CD4-positive, alpha-beta T cell treated with Interleukin-17A for 4 hours (primary cell): ENCODE data around the gene CHRNA3.
A peak's percentile ranks its signal among the peaks of the same experiment; 100 is the strongest.
"Not testable (repeated sequence)": the region's sequence is repeated elsewhere in the genome, so short reads cannot be mapped to it uniquely, and the experiment has no call there.

Experiments
- DNase-seq: peaks from one replicate; pipeline ENCODE4 v3.0.0-alpha.2; 2020; ENCODE audit warnings: mixed read lengths

CHRNA3 gene

DNA sequence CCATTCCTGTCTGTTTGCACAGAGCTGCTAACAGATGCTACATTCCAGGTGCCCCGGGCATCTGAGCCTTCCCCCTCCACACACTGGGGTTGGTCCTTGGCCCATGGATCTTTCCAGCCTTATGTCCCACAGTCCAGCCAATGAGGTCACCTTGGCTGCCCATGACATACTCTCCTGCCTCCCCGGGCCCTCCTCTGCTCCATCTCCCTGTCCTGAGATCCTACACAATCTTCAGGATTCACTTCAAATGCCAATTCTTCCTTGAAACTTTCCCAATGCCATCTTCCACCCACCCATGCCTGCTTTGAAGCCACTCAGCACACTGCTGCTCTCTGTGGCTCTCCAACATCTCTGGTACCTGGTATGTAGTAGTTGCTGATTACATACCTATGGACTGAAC lies 4.3 kb downstream of the CHRNA3 start:
- DNase-seq = no peak

DNA sequence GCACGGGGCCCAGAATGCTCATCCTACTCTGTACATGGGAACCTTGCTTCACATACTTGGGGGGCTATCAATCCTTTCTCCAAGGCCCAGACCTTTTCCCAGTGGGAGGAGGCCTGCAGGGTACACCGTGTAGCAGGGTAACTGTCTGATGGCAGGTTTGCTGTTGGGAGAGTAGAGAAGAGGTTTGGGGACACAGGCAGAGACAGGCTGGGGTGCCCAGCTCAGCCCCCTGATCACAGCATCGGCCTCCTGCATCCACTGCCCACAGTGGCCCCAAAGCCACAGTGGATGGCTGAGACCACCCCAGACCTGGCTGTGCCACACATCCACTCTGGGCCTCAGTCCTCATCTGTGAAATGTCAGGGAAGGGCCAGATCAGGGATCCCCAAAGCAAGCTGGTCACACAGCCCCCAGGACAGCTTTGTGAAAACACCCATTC lies 5.6 kb downstream of the CHRNA3 start:
- no peak for DNase-seq

DNA sequence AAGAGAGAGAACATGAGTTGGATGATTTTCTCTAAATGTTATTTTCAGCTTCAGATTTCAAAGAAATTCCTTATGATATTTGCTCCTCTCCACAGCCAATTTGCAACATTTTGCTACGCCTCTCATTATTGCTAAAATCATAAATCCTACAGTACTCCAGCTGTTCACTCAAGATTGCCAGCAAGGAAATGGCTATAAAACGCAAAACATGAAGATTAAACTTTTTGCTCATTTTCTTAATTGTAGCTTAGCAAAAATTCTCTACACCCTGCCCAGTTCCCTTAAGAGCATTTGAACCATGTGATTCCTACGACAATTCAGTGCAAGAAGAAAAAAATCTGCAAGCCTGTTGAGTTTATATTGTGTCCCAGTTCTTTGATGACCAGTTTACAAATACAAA lies 6.8 kb downstream of the CHRNA3 start:
- no peak for DNase-seq

DNA sequence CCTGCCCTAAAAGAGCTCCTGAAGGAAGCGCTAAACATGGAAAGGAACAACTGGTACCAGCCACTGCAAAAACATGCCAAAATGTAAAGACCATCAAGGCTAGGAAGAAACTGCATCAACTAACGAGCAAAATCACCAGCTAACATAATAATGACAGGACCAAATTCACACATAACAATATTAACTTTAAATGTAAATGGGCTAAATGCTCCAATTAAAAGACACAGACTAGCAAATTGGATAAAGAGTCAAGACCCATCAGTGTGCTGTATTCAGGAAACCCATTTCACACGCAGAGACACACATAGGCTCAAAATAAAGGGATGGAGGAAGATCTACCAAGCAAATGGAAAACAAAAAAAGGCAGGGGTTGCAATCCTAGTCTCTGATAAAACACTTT lies 11.2 kb downstream of the CHRNA3 start:
- not testable (repeated sequence) for DNase-seq

DNA sequence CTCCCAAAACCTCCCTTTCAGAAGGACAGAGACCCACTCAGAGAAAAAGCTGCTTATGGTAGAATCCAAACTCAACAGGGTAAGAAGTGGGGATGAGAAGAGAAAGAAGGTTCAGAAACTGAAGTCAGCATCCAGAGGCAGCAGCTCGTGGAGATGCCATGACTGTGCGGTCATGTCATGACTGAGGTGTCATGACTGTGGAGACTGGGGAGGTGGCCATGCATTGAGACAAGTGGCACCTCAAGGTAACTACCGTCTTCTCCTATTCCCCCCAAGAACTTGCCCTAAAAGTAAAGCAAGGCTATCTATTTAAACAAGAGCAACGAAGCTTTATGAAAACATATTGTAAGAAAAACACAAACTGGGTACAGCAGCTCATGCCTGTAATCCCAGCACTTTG lies 15.1 kb downstream of the CHRNA3 start:
- no peak for DNase-seq

DNA sequence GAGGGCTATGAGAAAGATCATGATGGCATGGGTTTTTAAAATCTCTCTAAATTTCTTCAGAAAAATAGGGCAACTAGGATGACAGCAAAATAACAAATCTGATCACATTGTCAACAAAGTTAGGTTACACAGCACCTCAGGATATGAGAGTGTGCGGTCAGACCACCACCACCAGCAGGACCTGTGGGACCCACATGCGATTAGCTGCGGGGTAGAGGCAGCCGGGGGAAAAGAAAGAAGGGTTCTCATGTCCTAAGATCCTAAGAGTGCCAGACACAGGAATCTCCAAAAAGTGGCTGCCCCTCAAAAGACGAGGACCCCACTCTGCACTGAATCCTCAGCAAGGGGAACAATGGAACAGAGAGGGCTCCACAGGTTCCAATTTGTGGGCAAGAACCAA lies 15.6 kb downstream of the CHRNA3 start:
- no peak for DNase-seq

DNA sequence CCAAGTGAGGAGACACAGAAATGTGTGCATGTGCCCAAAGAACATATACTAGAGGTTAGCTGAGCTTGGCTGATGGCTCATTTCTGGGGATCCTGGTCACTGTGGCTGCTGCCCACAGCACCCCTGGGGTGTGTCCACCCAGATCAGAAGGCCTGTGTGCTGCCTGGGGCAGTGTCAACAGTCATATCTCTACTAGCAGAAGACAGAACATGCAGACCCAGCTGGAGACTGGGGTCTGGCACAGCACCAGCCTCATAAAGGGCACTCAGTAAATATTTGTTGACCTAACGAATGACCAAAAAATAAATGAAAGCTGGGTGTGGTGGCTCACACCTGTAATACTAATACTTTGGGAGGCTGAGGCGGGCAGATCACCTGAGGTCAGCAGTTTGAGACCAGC lies 16.4 kb downstream of the CHRNA3 start:
- no peak for DNase-seq

DNA sequence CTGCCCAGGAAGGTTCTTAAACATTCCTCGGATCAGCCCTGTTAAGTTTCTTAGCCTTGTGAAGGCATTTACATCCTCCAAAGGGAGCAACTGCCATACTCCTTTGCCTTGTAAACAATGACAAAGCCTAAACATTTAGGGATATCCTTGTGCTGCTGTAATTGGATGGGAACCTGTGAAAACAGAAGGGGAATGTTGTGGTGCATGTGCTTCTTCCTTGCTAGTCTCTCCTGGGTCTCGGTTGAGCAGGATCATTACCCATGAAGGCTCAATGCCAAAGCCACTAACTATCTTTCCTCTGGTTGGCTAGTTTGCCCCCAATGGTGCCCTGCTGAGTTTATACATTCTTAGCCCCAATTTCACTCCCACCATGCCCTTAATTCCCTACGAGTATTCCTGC lies 17.3 kb downstream of the CHRNA3 start:
- no peak for DNase-seq

DNA sequence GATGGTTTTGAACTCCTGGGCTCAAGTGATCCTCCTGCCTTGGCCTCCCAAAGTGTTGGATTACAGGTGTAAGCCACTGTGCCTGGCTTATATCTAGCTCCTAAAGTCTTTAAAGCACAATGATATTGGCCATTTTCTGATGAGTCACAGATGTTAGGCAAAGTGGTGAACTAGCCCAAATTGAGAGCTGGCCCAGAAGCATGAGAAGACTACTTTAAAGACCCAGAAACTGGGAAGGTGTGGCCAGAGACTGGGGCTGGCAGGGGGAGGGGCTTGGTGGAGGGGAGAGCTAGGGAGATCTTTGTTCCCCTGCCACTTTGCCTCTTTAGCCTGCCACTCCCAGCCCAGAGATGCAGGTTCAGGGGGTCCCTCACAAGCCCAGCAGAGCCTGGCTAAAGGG lies 21.6 kb downstream of the CHRNA3 start:
- no peak for DNase-seq

DNA sequence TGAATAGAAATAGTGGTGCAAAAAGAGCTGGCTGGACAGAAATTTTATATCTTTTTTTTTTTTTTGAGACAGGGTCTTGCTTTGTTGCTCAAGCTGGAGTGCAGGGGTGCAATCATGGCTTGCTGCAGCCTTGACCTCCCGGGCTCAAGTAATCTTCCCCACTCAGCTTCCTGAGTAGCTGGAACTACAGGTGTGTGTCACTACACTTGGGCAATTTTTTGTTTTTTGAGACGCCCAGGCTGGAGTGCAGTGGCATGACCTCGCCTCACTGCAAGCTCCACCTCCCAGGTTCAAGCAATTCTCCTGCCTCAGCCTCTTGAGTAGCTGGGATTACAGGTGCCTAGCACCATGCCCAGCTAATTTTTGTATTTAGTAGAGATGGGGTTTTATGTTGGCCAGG lies 22.4 kb downstream of the CHRNA3 start:
- DNase-seq = no peak

DNA sequence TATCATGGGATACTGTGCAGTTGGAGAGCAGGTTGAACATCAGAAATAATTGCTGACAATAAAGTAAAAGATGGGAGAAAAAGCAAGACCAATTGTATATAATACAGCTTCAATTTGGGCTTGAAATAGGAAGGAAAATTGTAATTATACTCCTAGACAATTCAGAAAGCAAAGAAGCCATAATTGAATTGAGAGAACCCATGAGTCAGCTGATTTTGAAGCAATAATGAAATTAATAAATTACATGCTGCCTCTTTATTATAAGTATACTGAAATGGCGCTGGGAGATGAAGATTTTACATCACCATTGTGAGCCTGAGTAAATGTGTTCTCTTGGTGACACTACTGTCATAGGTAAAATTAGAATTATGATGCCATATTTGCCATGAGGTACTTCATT lies 23.2 kb downstream of the CHRNA3 start:
- DNase-seq = no peak

DNA sequence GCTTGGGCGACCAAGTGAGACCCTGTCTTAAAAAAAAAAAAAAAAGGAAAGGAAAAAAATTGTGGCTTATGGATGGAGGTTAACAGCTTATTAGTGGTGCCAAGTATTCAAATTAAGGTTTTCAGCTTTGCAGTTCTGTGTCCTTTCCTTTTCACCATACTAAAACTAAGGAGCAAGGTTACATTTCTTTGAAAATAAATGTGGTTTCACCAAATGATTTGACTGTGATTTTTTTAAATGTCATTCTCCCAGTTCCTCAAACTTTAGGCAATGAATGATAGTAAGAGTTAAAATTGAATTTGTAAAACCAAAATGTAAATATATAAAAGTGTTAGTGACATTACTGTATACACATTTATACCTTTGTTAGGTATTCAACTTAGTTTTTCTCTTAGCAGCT lies 45.9 kb downstream of the CHRNA3 start:
- DNase-seq = no peak

DNA sequence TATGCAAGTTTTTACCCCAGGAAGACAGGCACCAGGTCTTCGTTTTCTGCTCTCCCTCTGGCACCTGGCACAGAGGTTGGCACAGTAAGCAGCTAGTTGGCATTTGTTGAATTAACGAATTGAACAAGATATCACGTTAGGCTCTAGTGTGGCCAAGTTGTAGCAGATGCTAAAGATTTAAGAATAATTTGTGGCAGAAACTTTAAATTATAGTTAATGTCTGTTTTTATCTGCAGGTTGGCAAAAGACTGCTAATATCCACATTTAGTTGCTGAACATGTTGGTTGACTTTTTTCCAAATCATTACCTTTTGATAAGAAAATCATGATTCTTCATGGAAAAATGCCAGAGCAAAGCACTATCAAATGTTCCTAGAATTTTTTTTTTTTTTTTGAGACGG lies 47.4 kb downstream of the CHRNA3 start:
- no peak for DNase-seq

DNA sequence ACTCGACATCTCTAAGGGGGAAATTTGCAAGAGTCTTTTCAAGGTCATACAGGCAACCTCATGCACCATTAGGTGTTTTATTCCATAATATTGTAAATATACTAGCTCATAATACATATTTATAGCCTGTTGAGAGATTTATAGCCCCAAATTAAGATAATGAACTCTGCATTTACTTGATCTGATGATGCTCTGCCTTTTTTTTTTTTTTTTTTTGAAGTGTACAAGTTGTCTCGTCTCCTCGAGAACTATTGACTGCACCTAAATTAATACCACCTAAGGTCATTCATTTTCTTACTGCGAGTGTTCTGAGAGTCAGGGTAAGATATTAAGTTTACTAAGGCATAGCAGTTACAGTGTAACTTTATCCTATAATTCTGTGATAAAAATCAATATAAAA lies 49.4 kb downstream of the CHRNA3 start:
- DNase-seq = no peak

DNA sequence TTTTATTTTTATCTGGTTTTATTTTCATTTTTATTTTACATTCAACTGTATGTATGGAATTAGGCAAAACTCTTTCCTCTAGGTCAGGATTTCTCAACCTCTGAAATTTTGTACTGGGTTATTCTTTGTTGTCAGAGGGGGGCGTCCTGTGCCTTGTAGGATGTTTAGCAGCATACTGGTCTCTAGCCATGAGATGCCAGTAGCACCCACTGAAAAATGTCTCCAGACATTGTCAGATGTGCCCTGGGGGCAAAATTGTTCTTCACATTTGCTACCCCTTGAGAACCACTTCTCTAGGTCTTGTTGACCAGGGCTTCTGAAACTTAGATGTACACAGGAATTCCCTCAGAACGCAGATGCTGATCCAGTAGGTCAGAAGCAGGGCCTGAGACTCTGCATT lies 50.1 kb downstream of the CHRNA3 start:
- no peak for DNase-seq

DNA sequence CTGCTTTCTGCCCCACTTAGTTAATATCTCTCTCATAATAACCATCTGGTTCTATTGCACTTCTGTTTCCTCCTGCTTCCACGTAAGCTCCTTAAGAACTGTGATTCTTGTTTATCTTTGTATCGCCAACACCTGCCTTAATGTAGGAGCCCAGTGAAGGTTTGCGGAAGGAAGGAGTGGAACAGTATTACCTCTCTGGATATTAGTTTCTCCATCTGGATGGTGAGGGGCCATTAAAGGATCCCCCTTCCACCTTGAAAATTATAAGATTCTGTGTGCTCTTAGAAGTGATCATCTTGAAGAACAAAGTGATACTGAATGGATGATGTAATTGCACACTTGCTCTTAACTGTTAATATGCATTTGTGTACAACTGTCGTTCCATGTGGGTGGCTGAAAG lies 53.3 kb downstream of the CHRNA3 start:
- no peak for DNase-seq

DNA sequence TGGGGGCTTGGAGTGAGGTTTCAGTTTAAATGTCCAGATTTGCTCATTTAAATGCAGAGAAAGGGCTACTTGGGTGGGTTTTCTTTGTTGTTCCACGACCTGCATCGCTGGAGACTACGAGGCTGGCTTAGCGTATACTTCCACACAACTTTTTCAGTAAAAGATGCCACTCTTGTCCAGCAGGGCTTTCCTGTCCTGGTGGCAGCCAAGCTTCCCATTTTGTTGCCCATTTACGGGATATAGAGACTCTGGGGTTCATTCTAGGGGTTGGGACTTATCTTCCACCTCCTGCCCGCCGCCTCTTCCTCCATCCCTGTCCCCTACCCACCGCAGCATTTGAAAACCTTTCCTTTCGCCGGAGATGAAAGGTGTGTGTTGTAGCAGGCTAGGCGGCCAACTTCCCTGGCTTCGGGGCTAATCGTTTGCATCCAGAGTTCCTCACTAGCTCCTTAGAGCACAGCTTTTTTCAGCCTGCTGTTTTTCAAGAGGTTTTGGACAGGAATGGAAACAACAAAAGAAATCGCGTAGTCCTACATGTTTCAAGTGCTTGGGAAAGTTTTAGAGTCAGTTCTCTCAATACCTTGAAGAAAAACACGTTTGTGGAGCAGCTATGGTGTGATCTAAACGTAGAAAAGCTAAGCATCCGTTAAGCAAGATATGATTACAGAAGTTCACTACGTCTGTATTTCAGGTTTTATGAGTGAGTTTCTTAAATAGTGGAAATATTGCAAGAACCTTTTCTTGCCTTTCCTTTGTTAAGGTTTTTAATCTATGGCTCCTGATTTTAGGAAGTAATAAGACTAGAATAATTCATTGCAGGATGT lies 54.6 kb downstream of the CHRNA3 start:
- DNase-seq = no peak

DNA sequence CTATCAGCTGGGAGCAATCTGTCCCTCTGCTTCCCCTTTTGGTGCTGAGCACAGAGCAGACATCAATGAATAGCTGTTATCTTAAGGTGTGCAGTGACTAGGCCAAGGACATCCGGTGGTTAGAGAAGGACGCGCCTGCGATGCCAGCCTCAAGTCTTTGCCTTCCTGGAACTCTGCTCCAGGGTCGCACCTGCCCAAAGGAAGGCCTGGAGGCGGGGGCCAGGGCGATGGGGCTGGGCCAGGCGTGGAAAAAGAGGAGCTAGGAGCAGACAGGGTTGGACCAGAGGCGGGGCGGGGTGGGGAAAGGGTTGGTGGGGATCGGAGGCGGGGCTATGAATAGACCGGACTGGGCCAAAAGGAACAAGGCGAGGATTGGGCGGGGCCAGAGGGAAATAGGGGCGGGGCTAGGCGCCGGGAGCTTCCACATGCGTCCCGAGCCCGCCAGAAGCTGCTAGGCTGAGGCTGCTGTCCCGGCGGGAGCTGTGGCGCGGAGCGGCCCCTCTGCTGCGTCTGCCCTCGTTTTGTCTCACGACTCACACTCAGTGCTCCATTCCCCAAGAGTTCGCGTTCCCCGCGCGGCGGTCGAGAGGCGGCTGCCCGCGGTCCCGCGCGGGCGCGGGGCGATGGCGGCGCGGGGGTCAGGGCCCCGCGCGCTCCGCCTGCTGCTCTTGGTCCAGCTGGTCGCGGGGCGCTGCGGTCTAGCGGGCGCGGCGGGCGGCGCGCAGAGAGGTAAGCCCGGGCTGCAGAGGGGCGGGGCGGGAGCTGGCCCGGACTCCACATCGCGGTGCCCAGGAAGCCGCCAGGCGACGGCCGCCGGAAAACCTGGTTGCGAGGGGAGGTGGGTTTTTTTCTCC lies 55.5 kb downstream of the CHRNA3 start, which contains the start of gene CHRNA5:
Gene CHRNA5 (plus strand): TSS at position 424 of the 854 bp plus-strand sequence. CDS start 200 bp downstream, at position 624.
- DNase-seq = peak; percentile 78

DNA sequence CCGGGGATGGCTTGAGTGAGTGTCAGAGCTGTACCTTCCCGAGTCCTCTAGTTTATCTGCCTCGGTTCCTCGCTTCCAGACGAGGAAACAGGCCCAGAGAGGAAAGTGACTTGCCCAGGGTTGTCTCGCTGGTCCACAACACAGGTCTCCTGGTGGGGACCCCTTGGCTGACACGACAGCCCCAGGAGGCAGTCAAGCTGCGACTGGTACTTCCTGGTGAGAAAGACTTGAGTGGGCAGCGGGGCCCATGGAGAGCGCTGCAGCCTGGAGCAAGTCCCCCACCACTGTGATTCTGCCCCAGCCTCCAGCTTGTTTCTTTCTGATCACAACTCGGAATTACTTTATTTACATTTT lies 56.1 kb downstream of the CHRNA3 start:
- no peak for DNase-seq

DNA sequence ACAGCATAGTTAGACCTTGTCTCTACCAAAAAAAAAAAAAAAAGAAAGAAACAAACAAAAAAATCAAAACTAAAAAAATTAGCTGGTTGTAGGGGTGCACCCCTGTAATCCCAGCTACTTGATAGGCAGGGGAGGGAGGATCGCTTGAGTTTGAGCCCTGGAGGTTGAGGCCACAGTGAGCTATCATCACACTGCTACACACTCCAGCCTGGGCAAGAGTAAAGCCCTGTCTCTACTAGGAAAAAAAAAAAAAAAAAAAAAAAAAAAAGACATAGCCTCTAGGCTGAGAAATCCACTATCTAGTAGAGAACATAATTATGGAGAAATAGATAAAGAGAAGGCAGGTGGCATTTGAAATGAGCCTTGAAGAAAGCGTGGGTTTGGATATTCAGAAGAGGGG lies 57.7 kb downstream of the CHRNA3 start:
- no peak for DNase-seq

DNA sequence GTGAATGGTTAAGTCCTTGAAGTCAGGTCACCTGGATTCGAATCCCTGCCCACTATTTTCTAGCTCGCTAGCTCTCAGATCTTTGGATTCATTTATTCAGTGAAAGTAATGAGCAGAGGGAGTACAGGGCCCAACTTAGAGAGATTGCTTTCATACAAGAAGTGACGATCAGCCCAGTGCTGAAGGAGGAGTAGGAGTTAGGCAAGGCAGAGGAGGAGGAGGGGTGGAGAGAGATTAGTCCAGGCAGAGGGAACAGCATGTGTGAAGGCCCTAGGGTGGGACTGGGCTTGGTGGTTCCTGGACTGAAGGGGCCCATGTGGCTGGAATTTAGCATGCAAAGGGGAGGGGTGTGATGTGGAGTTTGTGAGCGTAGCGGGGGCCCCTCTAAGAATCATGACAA lies 59.3 kb downstream of the CHRNA3 start:
- no peak for DNase-seq

DNA sequence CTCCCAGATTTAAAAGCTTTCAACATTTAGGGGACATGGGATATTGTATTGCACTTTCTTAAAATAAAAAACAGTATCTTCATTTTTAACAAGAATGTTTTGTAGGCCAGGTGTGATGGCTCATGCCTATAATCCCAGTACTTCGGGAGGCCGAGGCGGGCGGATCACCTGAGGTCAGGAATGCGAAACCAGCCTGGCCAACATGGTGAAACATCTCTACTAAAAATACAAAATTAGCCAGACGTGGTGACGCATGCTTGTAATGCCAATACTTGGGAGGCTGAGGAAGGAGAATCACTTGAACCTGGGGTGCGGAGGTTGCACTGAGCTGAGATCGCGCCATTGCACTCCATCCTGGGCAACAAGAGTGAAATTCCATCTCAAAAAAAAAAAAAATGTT lies 60.6 kb downstream of the CHRNA3 start:
- DNase-seq = not testable (repeated sequence)

DNA sequence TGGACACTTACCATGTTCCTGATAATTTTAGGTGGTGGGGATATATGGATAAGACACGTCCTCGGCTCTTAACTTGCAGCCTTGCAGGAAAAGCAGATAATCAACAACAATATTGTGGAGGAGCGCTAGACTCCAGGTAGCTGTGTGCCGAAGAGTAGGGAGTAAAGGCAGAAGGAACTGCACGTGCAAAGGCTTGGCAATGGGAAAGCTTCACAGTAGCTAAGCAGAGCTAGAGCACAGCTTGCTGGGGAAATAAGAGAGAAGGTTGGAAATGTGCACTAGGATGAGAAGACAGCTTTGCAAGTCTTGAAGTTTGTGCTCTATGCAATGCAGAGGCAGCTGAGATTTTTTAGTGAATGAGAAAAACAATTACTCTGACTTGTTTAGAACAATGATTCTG lies 68.2 kb downstream of the CHRNA3 start:
- no peak for DNase-seq

DNA sequence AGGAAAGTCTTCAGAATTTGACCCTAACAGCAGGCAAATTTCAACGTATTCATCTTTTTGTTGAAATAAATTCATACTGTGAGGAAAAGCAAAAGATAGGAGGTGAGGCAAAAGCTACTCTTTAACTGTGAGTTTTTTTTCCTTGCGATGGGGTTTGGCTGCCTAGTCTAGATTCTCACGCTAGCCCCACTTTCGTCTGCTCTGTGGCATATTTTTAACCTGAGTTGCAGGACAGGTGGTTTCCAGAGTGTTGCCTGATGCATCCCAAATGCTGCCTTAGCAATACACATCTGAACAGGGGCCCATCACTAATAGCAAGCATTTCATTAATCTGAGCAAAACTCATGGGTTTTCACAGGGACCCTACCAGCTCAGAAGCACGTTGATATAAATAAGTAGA lies 68.9 kb downstream of the CHRNA3 start:
- DNase-seq = no peak
